Breast epithelium (tissue), 4 donors: ENCODE data around the gene CRK. TPM values are rescaled to one million over a fixed set of nuclear protein-coding genes. Genes with fewer than 3 reads are reported as not detected.

ENCODE experiments used
- DNase-seq, 2 donors: peaks; one replicate each; pipeline ENCODE4 v3.0.0-alpha.2; 2019; ENCODE audit warnings: low spot score in 2 of 2
- H3K27ac ChIP-seq, 2 donors: fragments of 200-600 bp; sonication (generic) in 1 of 2; one replicate each; pipeline ENCODE4 v1.5.1; 2016 to 2019; ENCODE audit warnings: mild to moderate bottlenecking in 1 of 2
- H3K27me3 ChIP-seq, 2 donors: fragments of 200-600 bp; sonication (generic) in 1 of 2; one replicate each; pipeline versions ENCODE4 v1.5.1 to v1.6.0; 2017 to 2019; ENCODE audit warnings: control low read depth in 1 of 2, mild to moderate bottlenecking in 1 of 2
- H3K36me3 ChIP-seq: fragments of 200-600 bp; one replicate; pipeline ENCODE4 v1.5.1; 2019
- H3K4me1 ChIP-seq, 2 donors: fragments of 200-600 bp; sonication (generic); one replicate each; pipeline ENCODE4 v1.5.1; 2016 to 2019; ENCODE audit warnings: control low read depth in 1 of 2
- H3K4me3 ChIP-seq, 3 donors: fragments of 200-600 bp; sonication (generic); 1 replicate in 2 of 3; 2 replicates in 1 of 3; pipeline ENCODE4 v1.5.1; 2016 to 2019; ENCODE audit warnings: mild to moderate bottlenecking in 3 of 3, moderate library complexity in 2 of 3
- H3K9me3 ChIP-seq, 2 donors: fragments of 200-600 bp; sonication (generic) in 1 of 2; one replicate each; pipeline ENCODE4 v1.5.1; 2016 to 2019; ENCODE audit warnings: control low read depth in 1 of 2
- CTCF ChIP-seq, 3 donors: fragments of 450-650 bp; IDR thresholded peaks; one replicate each; pipeline ENCODE4 v1.5.1; 2016 to 2017; ENCODE audit warnings: antibody characterized with exemption in 3 of 3, mild to moderate bottlenecking in 3 of 3, moderate library complexity in 3 of 3
- POLR2A ChIP-seq: fragments of 450-650 bp; IDR thresholded peaks from one replicate; pipeline ENCODE4 v1.6.1; 2016; ENCODE audit warnings: antibody characterized with exemption, mild to moderate bottlenecking, moderate library complexity
- POLR2AphosphoS5 ChIP-seq, 3 donors: sonication (generic); formaldehyde crosslinking; IDR thresholded peaks; one replicate each; pipeline ENCODE4 v1.6.1; 2017; ENCODE audit warnings: antibody characterized with exemption in 3 of 3
- intact Hi-C: fragments of 100-400 bp; cut with DNase I; formaldehyde crosslinking; loops from one replicate; pipeline ENCODE4 v1.15.1; 2023; ENCODE audit warnings: low total_unique reads
- total RNA-seq, 3 donors: library from RNA; depleted of rRNA; stranded (reverse); fragments of >200 nt; gene quantifications; one replicate each; pipeline ENCODE4 v1.1.0, GENCODE V29; 2016

The CRK gene
- total RNA-seq, 3 donors from 2014 or later, result 73.7 to 84.5 (median 76.8) TPM

- H3K9me3 ChIP-seq, result no peaks in the 10 kb centered on the region
- peaks cover 0 to 18% of the 10 kb centered on the region in 2 donors for H3K4me1 ChIP-seq
- intact Hi-C loops, result no loop called here
- no peak for DNase-seq
- TF ChIP-seq CTCF (IDR thresholded peaks at IDR 0.05), result no peak
- TF ChIP-seq POLR2A, result no peak
- no peak for TF ChIP-seq POLR2AphosphoS5 (IDR thresholded peaks at IDR 0.05)
- peak overlapping the region in 1 of 2 donors; percentile 60 for H3K27ac ChIP-seq
- no peaks in the 10 kb centered on the region for H3K36me3 ChIP-seq
- H3K4me3 ChIP-seq, result no peak overlapping the region
- H3K27me3 ChIP-seq, result no peaks in the 10 kb centered on the region
Observed at GRCh38 chr17:1376061-1376460, 80.0 kb downstream of the CRK start.

- Histone ChIP-seq H3K4me1 (peaks cover 0 to 14% of the 10 kb centered on the region in 2 donors), H3K27ac (peak overlapping the region in 1 of 2 donors; percentile 60), H3K9me3 (no peaks in the 10 kb centered on the region), H3K36me3 (no peaks in the 10 kb centered on the region), H3K27me3 (no peaks in the 10 kb centered on the region), H3K4me3 (no peak overlapping the region)
- TF ChIP-seq POLR2A, result no peak
- no peak for TF ChIP-seq CTCF (IDR thresholded peaks at IDR 0.05)
- no peak for TF ChIP-seq POLR2AphosphoS5 (IDR thresholded peaks at IDR 0.05)
- no peak for DNase-seq
- intact Hi-C loops, result no loop called here
Observed at GRCh38 chr17:1375615-1376014, 80.4 kb downstream of the CRK start.

- Histone ChIP-seq H3K4me1 (peaks cover 0 to 13% of the 10 kb centered on the region in 2 donors), H3K9me3 (no peaks in the 10 kb centered on the region), H3K27ac (peak overlapping the region in 1 of 2 donors; percentile 60), H3K27me3 (no peaks in the 10 kb centered on the region), H3K36me3 (no peaks in the 10 kb centered on the region), H3K4me3 (no peak overlapping the region)
- intact Hi-C loops, result no loop called here
- TF ChIP-seq POLR2A (no peak), CTCF (IDR thresholded peaks at IDR 0.05) (no peak), POLR2AphosphoS5 (IDR thresholded peaks at IDR 0.05) (no peak)
- no peak for DNase-seq
Observed at GRCh38 chr17:1374431-1375177, 81.4 kb downstream of the CRK start.

GRCh38 chr17:1373707-1374237, 82.3 kb downstream of the CRK start:
- Histone ChIP-seq H3K27me3 (no peaks in the 10 kb centered on the region), H3K9me3 (no peaks in the 10 kb centered on the region), H3K36me3 (no peaks in the 10 kb centered on the region), H3K4me3 (no peak overlapping the region), H3K27ac (no peak overlapping the region), H3K4me1 (peaks cover 0 to 13% of the 10 kb centered on the region in 2 donors)
- no peak for DNase-seq
- intact Hi-C loops, result no loop called here
- TF ChIP-seq POLR2AphosphoS5 (IDR thresholded peaks at IDR 0.05), result no peak
- TF ChIP-seq POLR2A, result no peak

- TF ChIP-seq POLR2A (no peak), POLR2AphosphoS5 (IDR thresholded peaks at IDR 0.05) (no peak), CTCF (IDR thresholded peaks at IDR 0.05) (no peak)
- intact Hi-C loops, result no loop called here
- Histone ChIP-seq H3K9me3 (no peaks in the 10 kb centered on the region), H3K4me1 (peaks cover 0 to 9% of the 10 kb centered on the region in 2 donors), H3K27me3 (no peaks in the 10 kb centered on the region), H3K36me3 (no peaks in the 10 kb centered on the region), H3K4me3 (no peak overlapping the region), H3K27ac (no peak overlapping the region)
- no peak for DNase-seq
Observed at GRCh38 chr17:1372618-1373017, 83.4 kb downstream of the CRK start.
